Measurements from ENCODE around the gene REXO5.

Gene REXO5

DNA sequence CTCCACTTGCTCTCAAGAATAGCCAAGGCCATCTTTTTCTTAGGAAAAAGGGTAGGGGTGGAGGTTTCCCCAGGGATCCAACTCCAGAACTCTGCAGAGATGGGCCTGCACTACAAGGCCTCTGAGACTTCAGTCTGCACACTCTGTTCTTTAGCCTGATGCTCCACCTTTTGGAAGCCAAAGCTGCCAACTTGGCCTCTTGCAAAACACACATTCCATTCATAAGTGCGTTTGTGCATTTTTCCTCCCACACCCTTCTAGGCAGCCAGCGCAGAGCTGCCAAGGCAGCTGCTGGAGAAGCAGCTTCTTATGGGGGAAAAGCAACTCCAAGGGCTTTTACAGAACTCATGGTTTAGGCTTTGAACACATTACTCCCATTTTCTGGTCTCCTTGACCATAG, 45.3 kb downstream of the REXO5 start:
- TF ChIP-seq, protein P1, sequence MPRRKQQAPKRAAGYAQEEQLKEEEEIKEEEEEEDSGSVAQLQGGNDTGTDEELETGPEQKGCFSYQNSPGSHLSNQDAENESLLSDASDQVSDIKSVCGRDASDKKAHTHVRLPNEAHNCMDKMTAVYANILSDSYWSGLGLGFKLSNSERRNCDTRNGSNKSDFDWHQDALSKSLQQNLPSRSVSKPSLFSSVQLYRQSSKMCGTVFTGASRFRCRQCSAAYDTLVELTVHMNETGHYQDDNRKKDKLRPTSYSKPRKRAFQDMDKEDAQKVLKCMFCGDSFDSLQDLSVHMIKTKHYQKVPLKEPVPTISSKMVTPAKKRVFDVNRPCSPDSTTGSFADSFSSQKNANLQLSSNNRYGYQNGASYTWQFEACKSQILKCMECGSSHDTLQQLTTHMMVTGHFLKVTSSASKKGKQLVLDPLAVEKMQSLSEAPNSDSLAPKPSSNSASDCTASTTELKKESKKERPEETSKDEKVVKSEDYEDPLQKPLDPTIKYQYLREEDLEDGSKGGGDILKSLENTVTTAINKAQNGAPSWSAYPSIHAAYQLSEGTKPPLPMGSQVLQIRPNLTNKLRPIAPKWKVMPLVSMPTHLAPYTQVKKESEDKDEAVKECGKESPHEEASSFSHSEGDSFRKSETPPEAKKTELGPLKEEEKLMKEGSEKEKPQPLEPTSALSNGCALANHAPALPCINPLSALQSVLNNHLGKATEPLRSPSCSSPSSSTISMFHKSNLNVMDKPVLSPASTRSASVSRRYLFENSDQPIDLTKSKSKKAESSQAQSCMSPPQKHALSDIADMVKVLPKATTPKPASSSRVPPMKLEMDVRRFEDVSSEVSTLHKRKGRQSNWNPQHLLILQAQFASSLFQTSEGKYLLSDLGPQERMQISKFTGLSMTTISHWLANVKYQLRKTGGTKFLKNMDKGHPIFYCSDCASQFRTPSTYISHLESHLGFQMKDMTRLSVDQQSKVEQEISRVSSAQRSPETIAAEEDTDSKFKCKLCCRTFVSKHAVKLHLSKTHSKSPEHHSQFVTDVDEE (CRISPR knock-in tag; IDR thresholded peaks at IDR 0.05): no peak
- no peak for TF ChIP-seq SNAI2 (CRISPR knock-in tag; IDR thresholded peaks at IDR 0.05)
- TF ChIP-seq ZC3H10 (CRISPR knock-in tag; IDR thresholded peaks at IDR 0.05): no peak
- TF ChIP-seq PPARA (CRISPR knock-in tag; IDR thresholded peaks at IDR 0.05; ENCODE audit: borderline replicate concordance): no peak
- TF ChIP-seq, protein P2, sequence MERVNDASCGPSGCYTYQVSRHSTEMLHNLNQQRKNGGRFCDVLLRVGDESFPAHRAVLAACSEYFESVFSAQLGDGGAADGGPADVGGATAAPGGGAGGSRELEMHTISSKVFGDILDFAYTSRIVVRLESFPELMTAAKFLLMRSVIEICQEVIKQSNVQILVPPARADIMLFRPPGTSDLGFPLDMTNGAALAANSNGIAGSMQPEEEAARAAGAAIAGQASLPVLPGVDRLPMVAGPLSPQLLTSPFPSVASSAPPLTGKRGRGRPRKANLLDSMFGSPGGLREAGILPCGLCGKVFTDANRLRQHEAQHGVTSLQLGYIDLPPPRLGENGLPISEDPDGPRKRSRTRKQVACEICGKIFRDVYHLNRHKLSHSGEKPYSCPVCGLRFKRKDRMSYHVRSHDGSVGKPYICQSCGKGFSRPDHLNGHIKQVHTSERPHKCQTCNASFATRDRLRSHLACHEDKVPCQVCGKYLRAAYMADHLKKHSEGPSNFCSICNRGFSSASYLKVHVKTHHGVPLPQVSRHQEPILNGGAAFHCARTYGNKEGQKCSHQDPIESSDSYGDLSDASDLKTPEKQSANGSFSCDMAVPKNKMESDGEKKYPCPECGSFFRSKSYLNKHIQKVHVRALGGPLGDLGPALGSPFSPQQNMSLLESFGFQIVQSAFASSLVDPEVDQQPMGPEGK (CRISPR knock-in tag; IDR thresholded peaks at IDR 0.05; ENCODE audit: borderline replicate concordance): no peak
- no peak for TF ChIP-seq BACH2 (CRISPR knock-in tag; IDR thresholded peaks at IDR 0.05; ENCODE audit: borderline replicate concordance)
- no peak; the same call in 1 of the 2 replicates for TF ChIP-seq ISL1 (CRISPR knock-in tag; IDR thresholded peaks at IDR 0.05)
- TF ChIP-seq, protein P3, sequence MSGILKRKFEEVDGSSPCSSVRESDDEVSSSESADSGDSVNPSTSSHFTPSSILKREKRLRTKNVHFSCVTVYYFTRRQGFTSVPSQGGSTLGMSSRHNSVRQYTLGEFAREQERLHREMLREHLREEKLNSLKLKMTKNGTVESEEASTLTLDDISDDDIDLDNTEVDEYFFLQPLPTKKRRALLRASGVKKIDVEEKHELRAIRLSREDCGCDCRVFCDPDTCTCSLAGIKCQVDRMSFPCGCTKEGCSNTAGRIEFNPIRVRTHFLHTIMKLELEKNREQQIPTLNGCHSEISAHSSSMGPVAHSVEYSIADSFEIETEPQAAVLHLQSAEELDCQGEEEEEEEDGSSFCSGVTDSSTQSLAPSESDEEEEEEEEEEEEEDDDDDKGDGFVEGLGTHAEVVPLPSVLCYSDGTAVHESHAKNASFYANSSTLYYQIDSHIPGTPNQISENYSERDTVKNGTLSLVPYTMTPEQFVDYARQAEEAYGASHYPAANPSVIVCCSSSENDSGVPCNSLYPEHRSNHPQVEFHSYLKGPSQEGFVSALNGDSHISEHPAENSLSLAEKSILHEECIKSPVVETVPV (CRISPR knock-in tag; IDR thresholded peaks at IDR 0.05): no peak
- no peak for TF ChIP-seq RARB (CRISPR knock-in tag; IDR thresholded peaks at IDR 0.05)
- no peak for TF ChIP-seq GLIS3 (CRISPR knock-in tag; IDR thresholded peaks at IDR 0.05)
- TF ChIP-seq, protein P4, sequence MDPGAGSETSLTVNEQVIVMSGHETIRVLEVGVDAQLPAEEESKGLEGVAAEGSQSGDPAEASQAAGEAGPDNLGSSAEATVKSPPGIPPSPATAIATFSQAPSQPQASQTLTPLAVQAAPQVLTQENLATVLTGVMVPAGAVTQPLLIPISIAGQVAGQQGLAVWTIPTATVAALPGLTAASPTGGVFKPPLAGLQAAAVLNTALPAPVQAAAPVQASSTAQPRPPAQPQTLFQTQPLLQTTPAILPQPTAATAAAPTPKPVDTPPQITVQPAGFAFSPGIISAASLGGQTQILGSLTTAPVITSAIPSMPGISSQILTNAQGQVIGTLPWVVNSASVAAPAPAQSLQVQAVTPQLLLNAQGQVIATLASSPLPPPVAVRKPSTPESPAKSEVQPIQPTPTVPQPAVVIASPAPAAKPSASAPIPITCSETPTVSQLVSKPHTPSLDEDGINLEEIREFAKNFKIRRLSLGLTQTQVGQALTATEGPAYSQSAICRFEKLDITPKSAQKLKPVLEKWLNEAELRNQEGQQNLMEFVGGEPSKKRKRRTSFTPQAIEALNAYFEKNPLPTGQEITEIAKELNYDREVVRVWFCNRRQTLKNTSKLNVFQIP (CRISPR knock-in tag; IDR thresholded peaks at IDR 0.05; ENCODE audit: borderline replicate concordance, low read depth): no peak
- ATAC-seq: peak; percentile 88

DNA sequence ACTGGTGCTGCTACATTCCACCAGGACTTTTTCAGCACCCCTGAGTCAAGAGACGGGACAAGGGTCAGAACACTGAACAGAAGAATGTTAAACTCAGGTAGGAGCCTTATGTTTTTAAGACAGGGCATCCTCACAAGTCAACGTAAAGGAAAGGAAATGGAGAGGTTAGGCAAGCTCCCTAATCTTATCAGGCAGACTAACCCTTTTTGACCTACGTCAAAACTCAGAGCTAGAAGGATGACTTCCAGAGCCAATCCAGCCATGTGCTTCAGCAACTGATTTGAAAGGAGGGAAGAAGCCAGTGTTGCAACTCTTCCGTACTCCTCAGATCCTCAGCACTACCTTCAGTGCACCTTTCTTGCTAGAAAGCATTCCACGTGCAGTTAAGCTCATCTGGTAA, 46.8 kb downstream of the REXO5 start:
- TF ChIP-seq ZC3H10 (CRISPR knock-in tag; IDR thresholded peaks at IDR 0.05): no peak
- TF ChIP-seq, protein P2 (CRISPR knock-in tag; IDR thresholded peaks at IDR 0.05; ENCODE audit: borderline replicate concordance): no peak
- no peak for TF ChIP-seq OSR1 (CRISPR knock-in tag; IDR thresholded peaks at IDR 0.05)
- ATAC-seq: no peak

DNA sequence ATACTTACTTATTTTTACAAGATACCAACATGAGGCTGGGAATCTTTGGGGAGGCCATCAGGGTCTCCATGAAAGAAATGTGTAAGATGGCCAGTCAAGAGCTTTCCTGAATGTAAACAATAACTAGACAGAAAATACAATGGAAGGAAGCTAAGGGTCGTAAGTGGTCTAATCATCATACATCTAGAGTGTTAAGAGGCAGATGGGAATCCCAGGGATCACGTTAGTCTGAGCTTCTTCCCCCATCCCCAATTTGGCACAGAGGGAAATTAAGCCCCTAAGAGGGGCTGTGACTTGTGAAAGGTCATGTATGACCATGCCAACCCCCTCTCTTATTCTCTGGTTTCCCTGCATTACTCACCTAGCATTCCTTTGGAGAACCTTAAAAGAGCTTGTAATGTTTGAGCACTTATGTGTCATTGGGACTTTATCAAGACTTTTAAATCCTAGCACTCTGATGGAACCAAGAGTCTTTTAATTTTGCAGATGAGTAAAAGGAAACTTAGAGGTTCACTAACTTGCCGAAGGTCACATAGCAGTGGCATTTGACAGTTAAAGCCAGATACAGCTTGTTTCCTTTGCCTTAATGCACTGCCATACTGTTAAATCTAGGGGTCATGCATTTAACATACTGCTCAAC, 47.8 kb downstream of the REXO5 start:
- no peak for ATAC-seq
- TF ChIP-seq ZFP3 (CRISPR knock-in tag; IDR thresholded peaks at IDR 0.05) (no peak), ZNF70 (CRISPR knock-in tag; IDR thresholded peaks at IDR 0.05) (no peak), ZNF565 (CRISPR knock-in tag; conservative IDR thresholded peaks at IDR 0.05; ENCODE audit: low read depth) (no peak), PPARA (CRISPR knock-in tag; IDR thresholded peaks at IDR 0.05; ENCODE audit: borderline replicate concordance) (no peak), ZFP30 (CRISPR knock-in tag; IDR thresholded peaks at IDR 0.05) (no peak), TOX (CRISPR knock-in tag; IDR thresholded peaks at IDR 0.05; ENCODE audit: borderline replicate concordance) (no peak), ZNF8 (CRISPR knock-in tag; IDR thresholded peaks at IDR 0.05) (no peak), OSR1 (CRISPR knock-in tag; IDR thresholded peaks at IDR 0.05) (no peak), CSDC2 (CRISPR knock-in tag; IDR thresholded peaks at IDR 0.05) (no peak)
- TF ChIP-seq, protein P4 (CRISPR knock-in tag; IDR thresholded peaks at IDR 0.05; ENCODE audit: borderline replicate concordance, low read depth): no peak

Data from SK-N-SH treated with all-trans-retinoic acid at 6 μM for 48 hours (cell line).